HepG2 (cell line): Measurements from ENCODE around the gene ABAT. TPM values are rescaled to one million over a fixed set of nuclear protein-coding genes. Genes with fewer than 3 reads are reported as not detected.

Source experiments
- ATAC-seq: fragments of 200-7000 bp; cut with Tn5 transposase; 3 replicates; pipeline ENCODE4 v1.9.1; 2020; ENCODE audit warnings: mild to moderate bottlenecking, moderate library complexity
- BruUV-seq: library from RNA; stranded (reverse); fragments of 400-500 nt; replicated peaks from 2 replicates; lab custom pipeline; 2021; lab: Mats Ljungman, UMichigan
- CTCF ChIA-PET: fragments of 300-600 bp; formaldehyde crosslinking; extraction: SDS; loops from one replicate; lab custom pipeline; 2021; ENCODE audit warnings: low total read pairs, inconsistent platforms, low intra/inter-chr PET ratio; lab: Yijun Ruan, JAX
- POLR2A ChIA-PET: fragments of 350-600 bp; sonication (Branson Sonifier 250); formaldehyde crosslinking; loops from one replicate; lab custom pipeline; 2020; ENCODE audit warnings: antibody characterized with exemption, inconsistent platforms; lab: Yijun Ruan, JAX
- DNase-seq: peaks from one replicate; pipeline ENCODE4 v3.0.0-alpha.2; 2015; ENCODE audit warnings: low spot score
- FAIRE-seq: peaks from 3 replicates; lab custom pipeline; 2011; peaks lifted over from hg19 to GRCh38; lab: Jason Lieb, UNC
- H2AFZ ChIP-seq: one replicate; pipeline ENCODE4 v1.6.1; 2011; ENCODE audit warnings: low read length, inconsistent platforms
- H3K27ac ChIP-seq: fragments of 300-600 bp; 3 replicates; pipeline ENCODE4 v1.8.0; 2011; ENCODE audit warnings: mixed run types, mild to moderate bottlenecking, mixed read lengths, low read length, inconsistent platforms; ENCODE audit not compliant: insufficient read depth; ENCODE audit errors: extremely low read length
- H3K27me3 ChIP-seq, 2 experiments: fragments of 200-600 bp in 1 of 2; 2 replicates in 1 of 2; 3 replicates in 1 of 2; pipeline versions ENCODE4 v1.6.0 to v1.8.0; 2011; ENCODE audit warnings: low read length in 2 of 2, mild to moderate bottlenecking in 2 of 2, moderate library complexity in 2 of 2, inconsistent platforms in 1 of 2; ENCODE audit not compliant: insufficient read depth in 2 of 2, control insufficient read depth in 1 of 2
- H3K36me3 ChIP-seq, 2 experiments: fragments of 200-600 bp in 1 of 2; replicated peaks in 1 of 2; 2 replicates in 1 of 2; 3 replicates in 1 of 2; pipeline versions ENCODE4 v1.5.1 to v1.8.0; 2011; ENCODE audit warnings: low read length in 2 of 2, inconsistent platforms in 1 of 2; ENCODE audit not compliant: insufficient read depth in 2 of 2, control insufficient read depth in 1 of 2
- H3K4me1 ChIP-seq: 2 replicates; pipeline ENCODE4 v1.5.1; 2012; ENCODE audit warnings: low read length, inconsistent platforms; ENCODE audit not compliant: insufficient read depth
- H3K4me2 ChIP-seq: 2 replicates; pipeline ENCODE4 v1.6.0; 2011; ENCODE audit warnings: low read depth, low read length, inconsistent platforms
- H3K4me3 ChIP-seq, 3 experiments: fragments of 200-600 bp in 1 of 3; sonication (generic), shearing (Covaris generic) in 1 of 3; replicated peaks in 1 of 3; 2 replicates each; pipeline ENCODE4 v1.5.1; 2011 to 2016; ENCODE audit warnings: low read length in 3 of 3, inconsistent platforms in 2 of 3, low read depth in 2 of 3, mild to moderate bottlenecking in 2 of 3, control low read depth in 1 of 3, mixed read lengths in 1 of 3; ENCODE audit not compliant: insufficient read depth in 1 of 3
- H3K79me2 ChIP-seq: one replicate; pipeline ENCODE4 v1.6.1; 2011; ENCODE audit warnings: low read length, inconsistent platforms; ENCODE audit not compliant: insufficient read depth
- H3K9ac ChIP-seq: 2 replicates; pipeline ENCODE4 v1.6.0; 2011; ENCODE audit warnings: mild to moderate bottlenecking, low read depth, low read length, inconsistent platforms; ENCODE audit not compliant: insufficient read depth
- H3K9me3 ChIP-seq: 2 replicates; pipeline ENCODE4 v1.5.1; 2012; ENCODE audit warnings: mild to moderate bottlenecking, low read length
- H4K20me1 ChIP-seq: 2 replicates; pipeline ENCODE4 v1.6.0; 2011; ENCODE audit warnings: inconsistent platforms, mild to moderate bottlenecking, low read length, moderate library complexity; ENCODE audit not compliant: insufficient read depth
- ZNF496 ChIP-seq: sonication (generic); formaldehyde crosslinking; IDR thresholded peaks from 2 replicates; pipeline ENCODE4 v1.8.1; 2023; ENCODE audit warnings: mild to moderate bottlenecking, moderate library complexity, missing genetic modification reagents; ENCODE audit not compliant: insufficient replicate concordance
- WGBS: methylation state at CpG from one replicate; pipeline ENCODE4 v1.1.6; 2017; ENCODE audit warnings: low lambda C conversion rate; 5-methylcytosine and 5-hydroxymethylcytosine counted together
- in situ Hi-C: cut with HindIII; loops from 2 replicates; pipeline ENCODE4 v1.10.0; 2017; ENCODE audit warnings: low pct_unique_long_range_greater_than_20kb; ENCODE audit not compliant: extremely low pct_ligation_motif_present
- intact Hi-C: fragments of 100-400 bp; cut with micrococcal nuclease; formaldehyde crosslinking; loops from one replicate; pipeline ENCODE4 v1.10.0; 2022; ENCODE audit not compliant: unreplicated experiment
- polyA plus RNA-seq, 8 experiments: library from polyadenylated mRNA; depleted of rRNA in 3 of 8; stranded (reverse) in 7 of 8; unstranded in 1 of 8; fragments of >200 nt; fragmentation: Illumina TruSeq in 4 of 8; extraction: Trizol in 4 of 8; gene quantifications; 2 replicates each; pipeline versions ENCODE4 v1.2.1 to v1.2.3, GENCODE V29; 2011 to 2016; ENCODE audit warnings: low read depth in 4 of 8, missing spikeins in 1 of 8, mixed read lengths in 1 of 8; ENCODE audit not compliant: insufficient read depth in 1 of 8
- total RNA-seq, 5 experiments: library from RNA; depleted of rRNA; stranded (reverse); fragments of >200 nt; fragmentation: Illumina TruSeq; extraction: Trizol; gene quantifications; 2 replicates each; pipeline ENCODE4 v1.2.3, GENCODE V29; 2016; ENCODE audit warnings: low read depth in 1 of 5
- TF ChIP-seq, protein P1 (sequence below): sonication (generic); formaldehyde crosslinking; IDR thresholded peaks from 2 replicates; pipeline ENCODE4 v1.4.0; 2020; ENCODE audit warnings: mild to moderate bottlenecking, missing genetic modification reagents

ABAT gene
- total and polyA plus RNA-seq, 2 of the 13 experiments (the other 11 are each of a cell fraction or from before 2014, with no cell fraction given) = 47.6 to 97.3 TPM

GRCh38 chr16:8795091-8795490 is 120.7 kb downstream of the ABAT start:
- BruUV-seq = no TSS peak
- DNase-seq (no peak), FAIRE-seq (no peak), ATAC-seq (no peak)
- peaks cover 31% of the 10 kb centered on the region for H3K4me1 ChIP-seq
- no peak overlapping the region for H3K4me3 ChIP-seq
- intact Hi-C loops (no loop called here), in situ Hi-C loops (loop anchor here (5.0 kb wide), 2 partner anchors 138 to 228 kb away; no protein-coding TSS in a partner anchor)
- H4K20me1 ChIP-seq = peaks cover 6% of the 10 kb centered on the region
- H3K9me3 ChIP-seq = no peaks in the 10 kb centered on the region
- ChIA-PET CTCF (no interaction called here), POLR2A (no interaction called here)
- H3K27me3 ChIP-seq = no peaks in the 10 kb centered on the region; a peak in 1 of 5 replicates
- no peak overlapping the region for H3K27ac ChIP-seq
- H3K79me2 ChIP-seq = peaks cover 42% of the 10 kb centered on the region
- no peak overlapping the region for H2AFZ ChIP-seq
- peaks cover 0 to 12% of the 10 kb centered on the region in 2 experiments; a peak in 2 of 5 replicates for H3K36me3 ChIP-seq
- TF ChIP-seq, protein P1, sequence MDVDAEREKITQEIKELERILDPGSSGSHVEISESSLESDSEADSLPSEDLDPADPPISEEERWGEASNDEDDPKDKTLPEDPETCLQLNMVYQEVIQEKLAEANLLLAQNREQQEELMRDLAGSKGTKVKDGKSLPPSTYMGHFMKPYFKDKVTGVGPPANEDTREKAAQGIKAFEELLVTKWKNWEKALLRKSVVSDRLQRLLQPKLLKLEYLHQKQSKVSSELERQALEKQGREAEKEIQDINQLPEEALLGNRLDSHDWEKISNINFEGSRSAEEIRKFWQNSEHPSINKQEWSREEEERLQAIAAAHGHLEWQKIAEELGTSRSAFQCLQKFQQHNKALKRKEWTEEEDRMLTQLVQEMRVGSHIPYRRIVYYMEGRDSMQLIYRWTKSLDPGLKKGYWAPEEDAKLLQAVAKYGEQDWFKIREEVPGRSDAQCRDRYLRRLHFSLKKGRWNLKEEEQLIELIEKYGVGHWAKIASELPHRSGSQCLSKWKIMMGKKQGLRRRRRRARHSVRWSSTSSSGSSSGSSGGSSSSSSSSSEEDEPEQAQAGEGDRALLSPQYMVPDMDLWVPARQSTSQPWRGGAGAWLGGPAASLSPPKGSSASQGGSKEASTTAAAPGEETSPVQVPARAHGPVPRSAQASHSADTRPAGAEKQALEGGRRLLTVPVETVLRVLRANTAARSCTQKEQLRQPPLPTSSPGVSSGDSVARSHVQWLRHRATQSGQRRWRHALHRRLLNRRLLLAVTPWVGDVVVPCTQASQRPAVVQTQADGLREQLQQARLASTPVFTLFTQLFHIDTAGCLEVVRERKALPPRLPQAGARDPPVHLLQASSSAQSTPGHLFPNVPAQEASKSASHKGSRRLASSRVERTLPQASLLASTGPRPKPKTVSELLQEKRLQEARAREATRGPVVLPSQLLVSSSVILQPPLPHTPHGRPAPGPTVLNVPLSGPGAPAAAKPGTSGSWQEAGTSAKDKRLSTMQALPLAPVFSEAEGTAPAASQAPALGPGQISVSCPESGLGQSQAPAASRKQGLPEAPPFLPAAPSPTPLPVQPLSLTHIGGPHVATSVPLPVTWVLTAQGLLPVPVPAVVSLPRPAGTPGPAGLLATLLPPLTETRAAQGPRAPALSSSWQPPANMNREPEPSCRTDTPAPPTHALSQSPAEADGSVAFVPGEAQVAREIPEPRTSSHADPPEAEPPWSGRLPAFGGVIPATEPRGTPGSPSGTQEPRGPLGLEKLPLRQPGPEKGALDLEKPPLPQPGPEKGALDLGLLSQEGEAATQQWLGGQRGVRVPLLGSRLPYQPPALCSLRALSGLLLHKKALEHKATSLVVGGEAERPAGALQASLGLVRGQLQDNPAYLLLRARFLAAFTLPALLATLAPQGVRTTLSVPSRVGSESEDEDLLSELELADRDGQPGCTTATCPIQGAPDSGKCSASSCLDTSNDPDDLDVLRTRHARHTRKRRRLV = 0 out of 2 replicates have a peak, but pooled peaks have one; percentile 28
- no peak for TF ChIP-seq ZNF496 (CRISPR knock-in tag)
- H3K9ac ChIP-seq = no peak overlapping the region
- WGBS = 93% methylated on average over 8 of the region's 8 CpGs
- no peak overlapping the region for H3K4me2 ChIP-seq
